Stimulated activated memory B cell treated with anti-CD40 and anti-IgM and Interleukin-4, amounts not matched to agents 10 μg/mL and 1 μg/mL and 100 μg/mL, for 72 hours (primary cell): ENCODE results near the gene HFM1.
"Not testable (repeated sequence)": the region's sequence is repeated elsewhere in the genome, so short reads cannot be mapped to it uniquely, and the experiment has no call there.

Experiments
- ATAC-seq: fragments of 150-1000 bp; cut with Tn5 transposase; 2 replicates; pipeline ENCODE4 v1.10.0; 2021
- H3K27ac Mint-ChIP-seq: one replicate; pipeline ENCODE4 v1.8.0; 2022; ENCODE audit warnings: mild to moderate bottlenecking, mixed read lengths
- H3K27me3 Mint-ChIP-seq: one replicate; pipeline ENCODE4 v1.8.0; 2022; ENCODE audit warnings: mixed read lengths
- H3K36me3 Mint-ChIP-seq: one replicate; pipeline ENCODE4 v1.8.0; 2022; ENCODE audit warnings: mixed read lengths
- H3K4me1 Mint-ChIP-seq: one replicate; pipeline ENCODE4 v1.8.0; 2022; ENCODE audit warnings: mixed read lengths
- H3K4me3 Mint-ChIP-seq: one replicate; pipeline ENCODE4 v1.8.0; 2022; ENCODE audit warnings: mild to moderate bottlenecking, moderate library complexity, mixed read lengths
- H3K9me3 Mint-ChIP-seq: one replicate; pipeline ENCODE4 v1.8.0; 2022; ENCODE audit warnings: mixed read lengths

HFM1 gene

DNA sequence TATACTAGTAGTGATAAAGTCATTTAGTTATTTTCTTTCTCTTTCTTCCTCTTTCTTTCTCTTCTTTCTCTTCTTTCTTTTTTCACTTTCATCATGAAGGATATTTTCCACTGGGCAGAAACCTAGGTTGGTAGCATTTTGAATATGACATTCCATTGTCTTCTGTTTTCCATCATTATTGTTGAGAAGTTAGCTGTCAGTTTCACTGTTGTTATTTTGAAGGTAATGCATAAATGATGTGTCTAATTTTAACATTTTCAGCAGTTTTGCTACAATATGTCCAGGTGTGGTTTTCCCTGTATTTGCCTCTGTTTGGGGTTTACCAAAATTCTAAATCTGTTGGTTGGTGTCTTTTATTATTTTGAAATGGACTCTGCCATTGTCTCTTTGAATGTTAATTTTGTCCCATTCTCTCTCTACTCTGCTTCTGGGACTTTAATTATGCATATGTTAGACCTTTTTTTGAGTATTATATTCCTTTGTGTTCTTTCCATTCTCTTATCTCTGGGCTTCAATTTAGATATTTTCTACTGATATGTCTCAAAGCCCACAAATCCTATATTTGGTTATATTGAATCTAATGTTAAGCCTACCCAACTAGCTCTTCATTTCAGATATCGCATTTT is 96.7 kb downstream of the HFM1 start:
- no peaks in the 10 kb centered on the region for H3K27me3 Mint-ChIP-seq

DNA sequence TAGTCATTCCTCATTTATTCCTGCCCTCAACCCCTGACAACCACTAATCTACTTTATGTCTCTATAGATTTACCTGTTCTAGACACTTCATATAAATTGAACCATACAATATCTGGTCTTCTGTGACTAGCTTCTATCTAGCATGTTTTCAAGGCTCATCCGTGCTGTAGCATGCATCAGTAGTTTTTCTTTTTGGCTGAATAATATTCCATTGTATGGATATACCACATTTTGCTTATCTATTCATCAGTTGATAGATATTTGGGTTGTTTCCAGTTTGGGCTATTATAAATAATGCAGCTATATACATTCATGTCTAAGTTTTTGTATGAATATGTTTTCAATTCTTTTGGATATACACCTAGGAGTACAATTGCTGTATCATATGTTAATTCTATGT is 101.5 kb downstream of the HFM1 start:
- Mint-ChIP-seq H3K4me1 (no peaks in the 10 kb centered on the region), H3K27me3 (no peaks in the 10 kb centered on the region), H3K4me3 (no peak overlapping the region), H3K27ac (no peak overlapping the region), H3K9me3 (peaks cover 11% of the 10 kb centered on the region), H3K36me3 (no peaks in the 10 kb centered on the region)
- ATAC-seq = no peak

More for the DNA sequence above, 96.7 kb downstream of the HFM1 start:
- H3K36me3 Mint-ChIP-seq = no peaks in the 10 kb centered on the region
- no peak for ATAC-seq
- no peaks in the 10 kb centered on the region for H3K4me1 Mint-ChIP-seq
- H3K9me3 Mint-ChIP-seq = peaks cover 15% of the 10 kb centered on the region
- H3K4me3 Mint-ChIP-seq = no peak overlapping the region
- H3K27ac Mint-ChIP-seq = no peak overlapping the region

- H3K27me3 Mint-ChIP-seq, H3K36me3 Mint-ChIP-seq, H3K27ac Mint-ChIP-seq, H3K4me1 Mint-ChIP-seq, H3K9me3 Mint-ChIP-seq, H3K4me3 Mint-ChIP-seq, ATAC-seq: not testable (repeated sequence)
Measured at GRCh38 chr1:91288843-91289553, 115.6 kb downstream of the HFM1 start.

GRCh38 chr1:91286962-91287317 is 117.7 kb downstream of the HFM1 start:
- H3K4me1 Mint-ChIP-seq, H3K27ac Mint-ChIP-seq, H3K9me3 Mint-ChIP-seq, H3K4me3 Mint-ChIP-seq, H3K36me3 Mint-ChIP-seq, ATAC-seq: not testable (repeated sequence)
- peaks cover 15% of the 10 kb centered on the region for H3K27me3 Mint-ChIP-seq

GRCh38 chr1:91286259-91286961 is 118.2 kb downstream of the HFM1 start:
- peaks cover 17% of the 10 kb centered on the region for H3K27me3 Mint-ChIP-seq
- not testable (repeated sequence) for ATAC-seq, H3K9me3 Mint-ChIP-seq, H3K4me3 Mint-ChIP-seq, H3K27ac Mint-ChIP-seq, H3K4me1 Mint-ChIP-seq, H3K36me3 Mint-ChIP-seq

DNA sequence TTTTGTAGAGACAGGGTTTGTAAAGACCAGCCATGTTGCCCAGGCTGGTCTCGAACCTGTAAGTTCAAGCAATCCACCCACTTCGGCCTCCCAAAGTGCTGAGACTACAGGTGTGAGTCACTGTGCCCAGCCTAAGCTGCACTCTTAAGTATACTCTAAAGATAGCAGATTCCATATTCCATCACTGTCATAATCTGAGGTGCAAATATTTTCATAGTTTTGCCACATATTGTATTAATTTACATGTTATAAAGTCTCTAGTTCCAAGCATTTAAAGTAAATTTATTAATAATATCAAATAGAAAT is 121.3 kb downstream of the HFM1 start:
- H3K27ac Mint-ChIP-seq = peak overlapping the region; percentile 41
- no peak overlapping the region for H3K4me3 Mint-ChIP-seq
- ATAC-seq = no peak
- H3K27me3 Mint-ChIP-seq = peaks cover 17% of the 10 kb centered on the region
- no peaks in the 10 kb centered on the region for H3K4me1 Mint-ChIP-seq
- no peaks in the 10 kb centered on the region for H3K9me3 Mint-ChIP-seq
- H3K36me3 Mint-ChIP-seq = no peaks in the 10 kb centered on the region

DNA sequence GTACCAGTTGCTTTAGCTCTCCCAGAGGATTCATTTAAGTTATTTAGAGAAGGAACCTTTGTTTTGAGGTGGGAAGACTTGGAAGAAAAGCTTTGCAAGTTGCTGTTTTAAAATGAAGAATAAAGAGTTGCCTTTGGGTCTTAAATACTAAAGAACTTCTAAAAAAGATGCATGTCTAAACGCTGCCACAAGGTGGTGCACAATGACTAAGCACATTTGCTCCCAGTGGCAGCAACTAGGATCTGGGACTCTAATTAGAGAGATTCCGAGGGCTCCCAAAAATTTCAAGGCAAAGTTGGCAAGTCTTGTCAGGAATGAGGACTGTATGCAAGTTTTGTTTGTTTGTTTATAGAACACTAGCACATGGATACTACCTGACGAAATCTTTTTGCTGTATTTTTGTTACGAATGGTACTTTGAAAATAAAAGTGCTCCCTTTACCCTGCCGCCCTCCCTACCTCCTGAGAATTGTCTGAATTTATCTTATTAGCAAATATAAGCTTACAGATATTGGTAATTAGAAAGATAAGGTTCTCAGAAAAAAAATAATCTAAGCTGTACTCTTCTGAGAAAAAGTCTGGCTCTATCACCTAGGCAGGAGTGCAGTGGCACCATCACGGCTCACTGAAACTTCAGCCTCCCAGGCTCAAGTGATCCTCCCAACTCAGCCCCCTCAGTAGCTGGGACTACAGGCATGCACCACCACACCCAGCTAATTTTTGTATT is 121.8 kb downstream of the HFM1 start:
- Mint-ChIP-seq H3K36me3 (no peaks in the 10 kb centered on the region), H3K4me3 (no peak overlapping the region), H3K9me3 (no peaks in the 10 kb centered on the region), H3K27ac (peak overlapping the region; percentile 41), H3K27me3 (peaks cover 17% of the 10 kb centered on the region), H3K4me1 (no peaks in the 10 kb centered on the region)
- no peak for ATAC-seq

GRCh38 chr1:91281782-91282181 is 122.9 kb downstream of the HFM1 start:
- ATAC-seq = no peak
- Mint-ChIP-seq H3K27ac (peak overlapping the region; percentile 41), H3K4me3 (no peak overlapping the region), H3K36me3 (no peaks in the 10 kb centered on the region), H3K9me3 (no peaks in the 10 kb centered on the region), H3K4me1 (no peaks in the 10 kb centered on the region), H3K27me3 (peaks cover 14% of the 10 kb centered on the region)

- peaks cover 8% of the 10 kb centered on the region for H3K27me3 Mint-ChIP-seq
- no peaks in the 10 kb centered on the region for H3K4me1 Mint-ChIP-seq
- no peak overlapping the region for H3K27ac Mint-ChIP-seq
- no peaks in the 10 kb centered on the region for H3K36me3 Mint-ChIP-seq
- H3K9me3 Mint-ChIP-seq = no peaks in the 10 kb centered on the region
- no peak for ATAC-seq
- no peak overlapping the region for H3K4me3 Mint-ChIP-seq
Measured at GRCh38 chr1:91278754-91279153, 125.9 kb downstream of the HFM1 start.

- H3K36me3 Mint-ChIP-seq = no peaks in the 10 kb centered on the region
- H3K27me3 Mint-ChIP-seq = no peaks in the 10 kb centered on the region
- no peaks in the 10 kb centered on the region for H3K9me3 Mint-ChIP-seq
- H3K4me1 Mint-ChIP-seq = no peaks in the 10 kb centered on the region
- no peak overlapping the region for H3K27ac Mint-ChIP-seq
- H3K4me3 Mint-ChIP-seq = no peak overlapping the region
- no peak for ATAC-seq
Measured at GRCh38 chr1:91273875-91274274, 130.8 kb downstream of the HFM1 start.

DNA sequence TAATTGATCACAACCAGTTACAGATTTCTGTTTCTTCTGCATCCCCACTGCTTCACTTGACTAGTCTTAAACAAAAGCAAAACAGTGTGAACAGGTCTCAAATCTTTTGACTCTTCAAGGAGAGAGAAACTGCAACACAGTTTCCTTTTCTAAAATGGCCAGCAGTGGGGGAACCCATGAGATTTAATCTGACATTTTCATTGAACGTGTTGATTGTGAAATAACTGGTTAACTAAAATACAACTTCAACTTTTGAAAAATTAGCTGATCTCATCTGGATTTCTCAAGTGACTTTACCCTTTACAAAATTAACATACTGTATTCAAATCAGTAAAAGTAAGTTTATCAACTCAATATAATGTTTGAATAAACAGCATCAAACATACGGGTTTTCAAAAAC is 143.0 kb downstream of the HFM1 start:
- Mint-ChIP-seq H3K27ac (no peak overlapping the region), H3K4me3 (no peak overlapping the region), H3K9me3 (no peaks in the 10 kb centered on the region), H3K36me3 (no peaks in the 10 kb centered on the region), H3K4me1 (no peaks in the 10 kb centered on the region), H3K27me3 (peaks cover 11% of the 10 kb centered on the region)
- ATAC-seq = no peak

DNA sequence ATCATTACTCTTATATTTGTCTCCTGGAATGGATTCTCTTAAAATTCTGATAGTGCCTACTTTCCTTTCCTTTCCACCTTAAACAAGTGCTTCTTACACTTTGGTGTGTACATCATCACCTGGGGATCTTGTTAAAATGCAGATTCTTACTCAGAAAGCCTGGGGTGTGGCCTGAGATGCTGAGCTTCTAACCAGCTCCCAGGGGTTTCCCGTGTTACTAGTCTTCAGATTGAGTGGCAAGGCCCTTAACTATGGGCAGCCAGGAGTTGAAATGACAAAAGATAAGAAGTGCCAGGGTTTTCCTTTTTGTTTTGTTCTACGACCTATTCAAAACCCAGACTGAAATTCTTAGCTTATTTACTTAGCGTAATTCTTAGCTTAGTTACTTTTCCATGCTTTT is 159.2 kb downstream of the HFM1 start:
- no peaks in the 10 kb centered on the region for H3K36me3 Mint-ChIP-seq
- no peaks in the 10 kb centered on the region for H3K4me1 Mint-ChIP-seq
- no peak overlapping the region for H3K27ac Mint-ChIP-seq
- no peaks in the 10 kb centered on the region for H3K27me3 Mint-ChIP-seq
- no peak for ATAC-seq
- no peak overlapping the region for H3K4me3 Mint-ChIP-seq
- no peaks in the 10 kb centered on the region for H3K9me3 Mint-ChIP-seq

DNA sequence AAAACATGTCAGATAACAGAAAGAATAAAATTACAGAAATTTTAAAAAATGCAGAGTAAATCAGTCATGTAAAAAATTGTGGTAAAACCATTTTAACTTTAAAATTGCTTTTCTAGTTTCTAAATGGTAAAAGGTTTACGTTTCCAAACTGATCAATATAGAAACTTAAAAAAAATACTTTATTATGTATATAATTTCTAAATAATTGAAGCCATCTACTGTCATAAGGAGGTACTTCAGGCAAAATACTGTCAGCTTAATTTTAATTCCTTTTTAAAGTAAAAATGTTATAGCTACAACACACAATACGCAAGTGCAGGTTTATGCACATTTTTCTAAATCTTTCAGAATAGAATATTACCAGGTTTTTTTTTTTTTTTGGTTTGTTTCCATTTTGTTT is 159.9 kb downstream of the HFM1 start:
- Mint-ChIP-seq H3K9me3 (no peaks in the 10 kb centered on the region), H3K27ac (no peak overlapping the region), H3K4me3 (no peak overlapping the region), H3K4me1 (no peaks in the 10 kb centered on the region), H3K27me3 (no peaks in the 10 kb centered on the region), H3K36me3 (no peaks in the 10 kb centered on the region)
- no peak for ATAC-seq

DNA sequence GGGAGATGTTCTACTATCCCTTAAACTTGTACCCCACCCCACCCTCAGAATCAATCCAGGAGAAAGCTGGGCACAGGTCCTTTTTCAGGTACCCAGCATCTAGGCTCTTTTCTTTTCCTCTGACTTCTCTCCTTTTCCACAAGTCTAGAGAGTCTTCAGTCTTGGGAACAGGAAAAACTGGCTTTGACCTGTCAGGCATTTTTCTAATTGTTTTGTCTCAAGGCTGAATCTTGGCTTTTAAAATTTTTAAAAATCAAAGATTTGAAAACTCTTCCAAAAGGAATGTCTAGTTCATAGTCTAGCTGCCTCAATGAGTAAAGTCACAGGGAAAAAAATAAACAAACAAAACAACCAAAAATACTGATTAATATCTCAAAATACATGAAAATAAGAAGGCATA is 161.5 kb downstream of the HFM1 start:
- Mint-ChIP-seq H3K27ac (no peak overlapping the region), H3K4me1 (no peaks in the 10 kb centered on the region), H3K36me3 (no peaks in the 10 kb centered on the region), H3K9me3 (no peaks in the 10 kb centered on the region), H3K27me3 (peaks cover 2% of the 10 kb centered on the region), H3K4me3 (no peak overlapping the region)
- ATAC-seq = no peak

- no peaks in the 10 kb centered on the region for H3K9me3 Mint-ChIP-seq
- no peak overlapping the region for H3K4me3 Mint-ChIP-seq
- H3K27ac Mint-ChIP-seq = no peak overlapping the region
- no peak for ATAC-seq
- H3K36me3 Mint-ChIP-seq = no peaks in the 10 kb centered on the region
- no peaks in the 10 kb centered on the region for H3K4me1 Mint-ChIP-seq
- H3K27me3 Mint-ChIP-seq = peaks cover 9% of the 10 kb centered on the region
Measured at GRCh38 chr1:91234181-91234580, 170.5 kb downstream of the HFM1 start.

DNA sequence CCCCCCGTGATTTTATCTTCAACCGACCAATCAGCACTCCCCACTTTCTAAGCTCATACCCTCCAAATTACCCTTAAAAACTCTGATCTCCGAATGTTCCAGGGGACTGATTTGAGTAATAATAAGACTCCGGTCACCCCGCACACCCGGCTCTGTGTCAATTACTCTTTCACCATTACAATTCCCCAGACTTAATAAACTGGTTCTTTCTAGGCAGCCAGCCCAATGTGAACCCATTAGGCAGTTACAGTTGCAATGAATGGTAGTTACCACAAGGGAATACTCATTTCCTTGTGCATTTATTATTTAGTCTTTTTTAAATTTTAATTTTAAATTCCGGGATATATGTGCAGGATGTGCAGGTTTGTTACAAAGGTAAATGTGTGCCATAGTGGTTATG is 177.9 kb downstream of the HFM1 start:
- peaks cover 2% of the 10 kb centered on the region for H3K9me3 Mint-ChIP-seq
- no peaks in the 10 kb centered on the region for H3K4me1 Mint-ChIP-seq
- H3K27ac Mint-ChIP-seq = no peak overlapping the region
- no peak for ATAC-seq
- H3K36me3 Mint-ChIP-seq = no peaks in the 10 kb centered on the region
- H3K27me3 Mint-ChIP-seq = no peaks in the 10 kb centered on the region
- H3K4me3 Mint-ChIP-seq = no peak overlapping the region
